DND-41 (cell line): Measurements from ENCODE around the gene SPP2.

Experiments
- ATAC-seq: fragments of 200-7000 bp; cut with Tn5 transposase; 3 replicates; pipeline ENCODE4 v1.9.1; 2021; ENCODE audit warnings: low read depth; ENCODE audit not compliant: insufficient read depth
- DNase-seq: peaks from one replicate; pipeline ENCODE4 v3.0.0-alpha.2; 2020
- H2AFZ ChIP-seq: 2 replicates; pipeline ENCODE4 v1.6.0; 2012; ENCODE audit warnings: low read depth, low read length
- H3K27ac ChIP-seq: 2 replicates; pipeline ENCODE4 v1.5.1; 2012; ENCODE audit warnings: low read length, inconsistent platforms
- H3K27me3 ChIP-seq: fragments of 200-600 bp; sonication (generic); 2 replicates; pipeline ENCODE4 v1.6.0; 2012; ENCODE audit warnings: low read length, mild to moderate bottlenecking, inconsistent platforms; ENCODE audit not compliant: insufficient read depth, poor library complexity
- H3K36me3 ChIP-seq: 2 replicates; pipeline ENCODE4 v1.5.1; 2012; ENCODE audit warnings: low read length, inconsistent platforms; ENCODE audit not compliant: insufficient read depth
- H3K4me1 ChIP-seq: 2 replicates; pipeline ENCODE4 v1.5.1; 2012; ENCODE audit warnings: mild to moderate bottlenecking, low read length; ENCODE audit not compliant: insufficient read depth
- H3K4me2 ChIP-seq: 2 replicates; pipeline ENCODE4 v1.6.0; 2012; ENCODE audit warnings: mild to moderate bottlenecking, moderate library complexity, low read length, inconsistent platforms; ENCODE audit not compliant: insufficient read depth
- H3K4me3 ChIP-seq, 2 experiments: fragments of 200-600 bp in 1 of 2; shearing (Covaris generic) in 1 of 2; 2 replicates each; pipeline ENCODE4 v1.5.1; 2012 to 2016; ENCODE audit warnings: inconsistent platforms in 2 of 2, low read length in 2 of 2, mild to moderate bottlenecking in 2 of 2, low read depth in 1 of 2, moderate library complexity in 1 of 2
- H3K79me2 ChIP-seq: 2 replicates; pipeline ENCODE4 v1.6.0; 2012; ENCODE audit warnings: low read length, inconsistent platforms; ENCODE audit not compliant: insufficient read depth
- H3K9ac ChIP-seq: 2 replicates; pipeline ENCODE4 v1.6.0; 2012; ENCODE audit warnings: low read depth, mild to moderate bottlenecking, inconsistent platforms, low read length, moderate library complexity
- H3K9me3 ChIP-seq: 2 replicates; pipeline ENCODE4 v1.5.1; 2012; ENCODE audit warnings: low read length, moderate library complexity, mild to moderate bottlenecking, inconsistent platforms; ENCODE audit not compliant: insufficient read depth, severe bottlenecking
- H4K20me1 ChIP-seq: 2 replicates; pipeline ENCODE4 v1.6.0; 2012; ENCODE audit warnings: low read length; ENCODE audit not compliant: insufficient read depth
- CTCF ChIP-seq: IDR thresholded peaks from 2 replicates; pipeline ENCODE4 v1.5.1; 2012; ENCODE audit warnings: borderline replicate concordance, low read length, moderate library complexity, mild to moderate bottlenecking; ENCODE audit not compliant: poor library complexity, severe bottlenecking; ENCODE audit errors: extremely low read depth
- EZH2 ChIP-seq: IDR thresholded peaks from 3 replicates; pipeline ENCODE4 v1.6.1; 2012; ENCODE audit warnings: borderline replicate concordance, low read depth, mild to moderate bottlenecking, moderate library complexity, low read length, inconsistent platforms; ENCODE audit not compliant: severe bottlenecking

SPP2 gene

GRCh38 chr2:234022424-234022823 is 28.1 kb upstream of the SPP2 start:
- no peaks in the 10 kb centered on the region for H4K20me1 ChIP-seq
- H3K27ac ChIP-seq: no peak overlapping the region
- H3K36me3 ChIP-seq: no peaks in the 10 kb centered on the region
- H3K4me2 ChIP-seq: no peak overlapping the region
- no peak overlapping the region for H3K9ac ChIP-seq
- H3K4me1 ChIP-seq: 0 out of 2 replicates have a peak, but pooled peaks cover 6% of the 10 kb centered on the region
- H3K27me3 ChIP-seq: peaks cover 3% of the 10 kb centered on the region
- H3K79me2 ChIP-seq: no peaks in the 10 kb centered on the region
- DNase-seq: no peak
- no peak overlapping the region for H2AFZ ChIP-seq
- no peak for ATAC-seq
- no peak for TF ChIP-seq CTCF
- TF ChIP-seq EZH2: no peak
- peaks cover 2% of the 10 kb centered on the region for H3K9me3 ChIP-seq
- H3K4me3 ChIP-seq: no peak overlapping the region

- Histone ChIP-seq H3K36me3 (no peaks in the 10 kb centered on the region), H3K9ac (no peak overlapping the region), H3K9me3 (peaks cover 2% of the 10 kb centered on the region), H4K20me1 (no peaks in the 10 kb centered on the region), H3K4me3 (no peak overlapping the region), H3K4me1 (0 out of 2 replicates have a peak, but pooled peaks cover 6% of the 10 kb centered on the region), H3K79me2 (no peaks in the 10 kb centered on the region), H3K4me2 (no peak overlapping the region), H2AFZ (no peak overlapping the region), H3K27me3 (peaks cover 5% of the 10 kb centered on the region), H3K27ac (no peak overlapping the region)
- ATAC-seq (no peak), DNase-seq (no peak)
- no peak for TF ChIP-seq EZH2
- no peak for TF ChIP-seq CTCF
Measured at GRCh38 chr2:234024304-234024703, 26.2 kb upstream of the SPP2 start.

- Histone ChIP-seq H3K9me3 (peaks cover 2% of the 10 kb centered on the region), H3K9ac (no peak overlapping the region), H3K4me3 (no peak overlapping the region), H3K27me3 (peaks cover 7% of the 10 kb centered on the region), H3K36me3 (no peaks in the 10 kb centered on the region), H4K20me1 (no peaks in the 10 kb centered on the region), H3K27ac (no peak overlapping the region), H3K79me2 (no peaks in the 10 kb centered on the region), H2AFZ (no peak overlapping the region), H3K4me2 (no peak overlapping the region), H3K4me1 (0 out of 2 replicates have a peak, but pooled peaks cover 6% of the 10 kb centered on the region)
- no peak for TF ChIP-seq CTCF
- no peak for TF ChIP-seq EZH2
- ATAC-seq: peak; percentile 49; the same call in 1 of the 3 replicates
- DNase-seq: no peak
Measured at GRCh38 chr2:234025466-234025865, 25.0 kb upstream of the SPP2 start.
